PC-3 (cell line): ENCODE data around the gene FGD3.

ENCODE experiments used
- EZH2 ChIP-seq: fragments of 300-600 bp; sonication (generic); IDR thresholded peaks from one replicate; pipeline ENCODE4 v1.6.1; 2017; ENCODE audit warnings: antibody characterized with exemption, mild to moderate bottlenecking, low read length; ENCODE audit not compliant: unreplicated experiment
- TF ChIP-seq, protein P1 (sequence below): fragments of 300-600 bp; sonication (generic); conservative IDR thresholded peaks from 2 replicates; pipeline ENCODE4 v1.5.1; 2017; ENCODE audit warnings: antibody characterized with exemption, low read depth, mild to moderate bottlenecking, low read length

DNA sequence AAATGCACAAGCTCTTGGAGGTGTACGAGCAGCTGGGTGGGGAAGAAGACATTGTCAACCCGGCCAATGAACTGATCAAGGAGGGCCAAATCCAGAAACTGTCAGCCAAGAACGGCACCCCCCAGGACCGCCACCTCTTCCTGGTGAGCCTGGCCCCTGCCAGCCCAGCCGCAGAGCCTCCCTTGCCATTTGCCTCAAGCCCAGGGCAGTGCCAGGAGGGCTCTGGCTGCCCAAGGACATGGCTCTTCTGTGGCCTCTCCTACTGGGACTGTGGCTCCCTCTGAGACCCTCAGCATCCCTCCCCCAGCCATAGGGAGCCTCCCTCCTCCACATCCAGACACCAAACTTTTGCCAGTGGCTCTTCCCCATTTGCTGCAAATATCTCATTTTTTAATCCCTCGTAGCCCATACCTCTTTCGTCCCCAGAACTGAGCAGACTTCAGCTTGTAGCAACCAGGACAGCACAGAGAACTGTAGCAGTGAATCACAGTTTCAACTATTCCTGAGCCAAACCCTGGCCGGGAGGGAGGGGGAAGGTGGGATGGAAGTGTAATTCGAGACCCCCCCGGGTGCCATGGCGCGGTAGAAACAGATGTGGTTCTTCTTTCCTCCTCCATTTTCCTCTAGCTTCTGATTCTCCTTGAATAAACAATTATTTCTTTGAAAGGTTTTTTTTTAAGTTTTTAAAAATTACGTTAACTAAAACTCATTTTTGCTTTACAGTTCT lies 66.7 kb downstream of the FGD3 start:
- TF ChIP-seq, protein P1, sequence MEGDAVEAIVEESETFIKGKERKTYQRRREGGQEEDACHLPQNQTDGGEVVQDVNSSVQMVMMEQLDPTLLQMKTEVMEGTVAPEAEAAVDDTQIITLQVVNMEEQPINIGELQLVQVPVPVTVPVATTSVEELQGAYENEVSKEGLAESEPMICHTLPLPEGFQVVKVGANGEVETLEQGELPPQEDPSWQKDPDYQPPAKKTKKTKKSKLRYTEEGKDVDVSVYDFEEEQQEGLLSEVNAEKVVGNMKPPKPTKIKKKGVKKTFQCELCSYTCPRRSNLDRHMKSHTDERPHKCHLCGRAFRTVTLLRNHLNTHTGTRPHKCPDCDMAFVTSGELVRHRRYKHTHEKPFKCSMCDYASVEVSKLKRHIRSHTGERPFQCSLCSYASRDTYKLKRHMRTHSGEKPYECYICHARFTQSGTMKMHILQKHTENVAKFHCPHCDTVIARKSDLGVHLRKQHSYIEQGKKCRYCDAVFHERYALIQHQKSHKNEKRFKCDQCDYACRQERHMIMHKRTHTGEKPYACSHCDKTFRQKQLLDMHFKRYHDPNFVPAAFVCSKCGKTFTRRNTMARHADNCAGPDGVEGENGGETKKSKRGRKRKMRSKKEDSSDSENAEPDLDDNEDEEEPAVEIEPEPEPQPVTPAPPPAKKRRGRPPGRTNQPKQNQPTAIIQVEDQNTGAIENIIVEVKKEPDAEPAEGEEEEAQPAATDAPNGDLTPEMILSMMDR = no peak
- no peak for TF ChIP-seq EZH2
